Subcutaneous abdominal adipose tissue (tissue), 5 donors: ENCODE results near the gene GPR150.

Experiments
- H3K27ac ChIP-seq: one replicate; pipeline ENCODE4 v1.7.0; 2013; ENCODE audit warnings: low read depth, mild to moderate bottlenecking, inconsistent platforms, low read length, moderate library complexity
- H3K27me3 ChIP-seq, 5 donors: one replicate each; pipeline ENCODE4 v1.7.0; 2013; ENCODE audit warnings: low read length in 5 of 5, inconsistent platforms in 1 of 5; ENCODE audit not compliant: control insufficient read depth in 5 of 5, insufficient read depth in 4 of 5
- H3K36me3 ChIP-seq, 5 donors: one replicate each; pipeline ENCODE4 v1.7.0; 2013; ENCODE audit warnings: low read length in 5 of 5; ENCODE audit not compliant: control insufficient read depth in 5 of 5, insufficient read depth in 5 of 5
- H3K4me1 ChIP-seq, 5 donors: one replicate each; pipeline ENCODE4 v1.7.0; 2013; ENCODE audit warnings: low read length in 5 of 5, mild to moderate bottlenecking in 3 of 5, moderate library complexity in 1 of 5; ENCODE audit not compliant: control insufficient read depth in 5 of 5, insufficient read depth in 5 of 5
- H3K4me3 ChIP-seq, 5 donors: one replicate each; pipeline ENCODE4 v1.7.0; 2013; ENCODE audit warnings: low read length in 5 of 5, low read depth in 1 of 5
- H3K9ac ChIP-seq, 5 donors: one replicate each; pipeline ENCODE4 v1.7.0; 2013; ENCODE audit warnings: low read length in 5 of 5, mild to moderate bottlenecking in 4 of 5, moderate library complexity in 3 of 5
- H3K9me3 ChIP-seq, 5 donors: one replicate each; pipeline ENCODE4 v1.7.0; 2013; ENCODE audit warnings: low read length in 5 of 5; ENCODE audit not compliant: control insufficient read depth in 5 of 5
- donor health status: healthy.
- donor health status: healthy.
- donor health status: healthy.
- donor health status: healthy.
- donor health status: healthy.

Gene GPR150

GRCh38 chr5:95606419-95606818, 13.5 kb upstream of the GPR150 start:
- Histone ChIP-seq H3K27me3 (no peaks in the 10 kb centered on the region), H3K36me3 (peaks cover 0 to 3% (median under 1%) of the 10 kb centered on the region in 5 donors), H3K4me1 (no peaks in the 10 kb centered on the region), H3K9ac (no peak overlapping the region), H3K4me3 (no peak overlapping the region), H3K27ac (no peak overlapping the region), H3K9me3 (no peaks in the 10 kb centered on the region)

GRCh38 chr5:95609711-95610110, 10.2 kb upstream of the GPR150 start:
- H3K9me3 ChIP-seq: peaks cover 0 to 5% (median 3%) of the 10 kb centered on the region in 5 donors
- no peaks in the 10 kb centered on the region for H3K4me1 ChIP-seq
- no peak overlapping the region for H3K9ac ChIP-seq
- no peak overlapping the region for H3K27ac ChIP-seq
- no peaks in the 10 kb centered on the region for H3K27me3 ChIP-seq
- H3K36me3 ChIP-seq: no peaks in the 10 kb centered on the region
- H3K4me3 ChIP-seq: no peak overlapping the region

GRCh38 chr5:95610546-95610945, 9.3 kb upstream of the GPR150 start:
- H3K4me3 ChIP-seq: no peak overlapping the region
- peaks cover 0 to 5% (median 3%) of the 10 kb centered on the region in 5 donors for H3K9me3 ChIP-seq
- no peak overlapping the region for H3K9ac ChIP-seq
- H3K27ac ChIP-seq: no peak overlapping the region
- no peaks in the 10 kb centered on the region for H3K4me1 ChIP-seq
- no peaks in the 10 kb centered on the region for H3K27me3 ChIP-seq
- no peaks in the 10 kb centered on the region for H3K36me3 ChIP-seq

- no peaks in the 10 kb centered on the region for H3K36me3 ChIP-seq
- H3K27me3 ChIP-seq: no peaks in the 10 kb centered on the region
- H3K4me1 ChIP-seq: no peaks in the 10 kb centered on the region
- no peak overlapping the region for H3K9ac ChIP-seq
- H3K9me3 ChIP-seq: peaks cover 0 to 5% (median 3%) of the 10 kb centered on the region in 5 donors
- H3K4me3 ChIP-seq: no peak overlapping the region
- H3K27ac ChIP-seq: no peak overlapping the region
Observed at GRCh38 chr5:95611396-95611795, 8.5 kb upstream of the GPR150 start.

- no peak overlapping the region for H3K9ac ChIP-seq
- no peaks in the 10 kb centered on the region for H3K27me3 ChIP-seq
Observed at GRCh38 chr5:95613514-95613913, 6.4 kb upstream of the GPR150 start.

DNA sequence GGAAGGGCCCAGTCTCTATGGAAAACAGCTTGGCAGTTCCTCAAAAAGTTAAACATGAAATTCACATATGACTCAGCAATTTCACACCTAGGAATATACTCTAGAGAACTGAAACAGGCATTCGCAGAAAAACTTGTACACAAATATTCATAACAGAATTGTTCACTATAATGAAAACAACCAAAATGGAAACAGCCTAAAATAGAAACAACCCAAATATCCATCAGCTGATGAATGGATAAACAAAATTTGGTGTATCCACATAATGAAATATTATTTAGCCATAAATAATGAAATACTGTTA, 4.8 kb upstream of the GPR150 start:
- Histone ChIP-seq H3K27me3 (peaks cover 0 to 5% (median 3%) of the 10 kb centered on the region in 5 donors), H3K9me3 (peaks cover 0 to 5% (median 3%) of the 10 kb centered on the region in 5 donors), H3K4me1 (peaks cover 0 to 11% (median 9%) of the 10 kb centered on the region in 5 donors), H3K4me3 (no peak overlapping the region), H3K9ac (no peak overlapping the region), H3K27ac (no peak overlapping the region), H3K36me3 (no peaks in the 10 kb centered on the region)

More at GRCh38 chr5:95613514-95613913, 6.4 kb upstream of the GPR150 start:
- Histone ChIP-seq H3K9me3 (peaks cover 0 to 5% (median 3%) of the 10 kb centered on the region in 5 donors), H3K4me3 (no peak overlapping the region), H3K36me3 (no peaks in the 10 kb centered on the region), H3K27ac (no peak overlapping the region), H3K4me1 (no peaks in the 10 kb centered on the region)

GRCh38 chr5:95617057-95617456, 2.8 kb upstream of the GPR150 start:
- Histone ChIP-seq H3K27me3 (peaks cover 0 to 6% (median 3%) of the 10 kb centered on the region in 5 donors), H3K36me3 (no peaks in the 10 kb centered on the region), H3K9ac (no peak overlapping the region), H3K27ac (no peak overlapping the region), H3K4me3 (no peak overlapping the region), H3K4me1 (peaks cover 0 to 30% (median 21%) of the 10 kb centered on the region in 5 donors), H3K9me3 (peaks cover 0 to 5% (median 3%) of the 10 kb centered on the region in 5 donors)

DNA sequence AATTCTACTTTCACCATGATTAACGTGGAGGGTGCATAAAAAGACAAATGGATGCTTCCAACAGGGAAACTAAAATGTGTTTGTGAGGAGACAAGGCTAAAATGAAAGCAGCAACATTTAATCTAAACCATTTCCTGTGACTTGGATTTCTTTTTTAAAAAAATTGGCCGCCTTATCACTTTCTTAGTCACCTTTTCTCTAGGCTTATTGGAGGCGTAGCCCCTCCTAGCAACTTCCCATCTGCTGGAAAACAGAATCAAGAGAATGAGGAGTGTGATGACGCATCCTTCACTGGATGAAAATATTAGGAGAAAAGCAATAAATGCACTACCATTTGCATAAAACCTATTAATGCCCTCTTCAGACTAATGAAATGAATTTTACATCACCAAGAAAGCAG, 791 bp upstream of the GPR150 start:
- Histone ChIP-seq H3K9me3 (no peaks in the 10 kb centered on the region), H3K4me3 (peak overlapping the region in 1 of 5 donors; percentile 75), H3K36me3 (no peaks in the 10 kb centered on the region), H3K4me1 (peaks cover 0 to 40% (median 21%) of the 10 kb centered on the region in 5 donors), H3K9ac (no peak overlapping the region), H3K27ac (no peak overlapping the region), H3K27me3 (peaks cover 0 to 6% (median 3%) of the 10 kb centered on the region in 5 donors)

DNA sequence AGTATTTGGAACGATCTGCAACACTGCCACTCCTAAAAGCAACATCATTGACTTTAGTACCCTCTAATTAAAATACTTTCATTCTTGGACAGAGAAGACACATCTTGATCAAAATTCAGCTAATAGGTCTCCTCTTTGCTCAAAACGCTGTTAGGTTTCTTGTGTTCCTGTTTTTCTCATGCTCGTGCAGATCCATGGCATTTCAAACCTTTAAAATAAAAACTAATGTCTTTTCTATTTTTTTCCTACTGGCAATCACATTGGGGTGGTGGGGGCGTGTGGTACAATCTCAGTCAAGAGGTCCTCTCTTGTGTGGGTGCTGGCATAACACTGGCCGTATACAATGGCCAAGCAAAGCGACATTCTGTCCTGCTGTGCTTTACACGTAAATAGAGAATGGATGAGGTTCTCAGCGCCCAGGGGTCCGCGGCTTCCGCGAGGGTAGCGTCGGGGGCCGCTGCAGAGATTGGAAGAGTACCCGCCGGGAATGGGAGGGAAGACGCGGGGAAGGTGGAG, 315 bp upstream of the GPR150 start:
- Histone ChIP-seq H3K27me3 (peaks cover 0 to 6% (median 3%) of the 10 kb centered on the region in 5 donors), H3K4me1 (peaks cover 0 to 40% (median 21%) of the 10 kb centered on the region in 5 donors), H3K9me3 (no peaks in the 10 kb centered on the region), H3K9ac (peak overlapping the region in 3 of 5 donors; percentile 2 to 37 (median 21)), H3K36me3 (no peaks in the 10 kb centered on the region), H3K4me3 (peak overlapping the region; percentile 56 to 75 (median 68)), H3K27ac (no peak overlapping the region)

DNA sequence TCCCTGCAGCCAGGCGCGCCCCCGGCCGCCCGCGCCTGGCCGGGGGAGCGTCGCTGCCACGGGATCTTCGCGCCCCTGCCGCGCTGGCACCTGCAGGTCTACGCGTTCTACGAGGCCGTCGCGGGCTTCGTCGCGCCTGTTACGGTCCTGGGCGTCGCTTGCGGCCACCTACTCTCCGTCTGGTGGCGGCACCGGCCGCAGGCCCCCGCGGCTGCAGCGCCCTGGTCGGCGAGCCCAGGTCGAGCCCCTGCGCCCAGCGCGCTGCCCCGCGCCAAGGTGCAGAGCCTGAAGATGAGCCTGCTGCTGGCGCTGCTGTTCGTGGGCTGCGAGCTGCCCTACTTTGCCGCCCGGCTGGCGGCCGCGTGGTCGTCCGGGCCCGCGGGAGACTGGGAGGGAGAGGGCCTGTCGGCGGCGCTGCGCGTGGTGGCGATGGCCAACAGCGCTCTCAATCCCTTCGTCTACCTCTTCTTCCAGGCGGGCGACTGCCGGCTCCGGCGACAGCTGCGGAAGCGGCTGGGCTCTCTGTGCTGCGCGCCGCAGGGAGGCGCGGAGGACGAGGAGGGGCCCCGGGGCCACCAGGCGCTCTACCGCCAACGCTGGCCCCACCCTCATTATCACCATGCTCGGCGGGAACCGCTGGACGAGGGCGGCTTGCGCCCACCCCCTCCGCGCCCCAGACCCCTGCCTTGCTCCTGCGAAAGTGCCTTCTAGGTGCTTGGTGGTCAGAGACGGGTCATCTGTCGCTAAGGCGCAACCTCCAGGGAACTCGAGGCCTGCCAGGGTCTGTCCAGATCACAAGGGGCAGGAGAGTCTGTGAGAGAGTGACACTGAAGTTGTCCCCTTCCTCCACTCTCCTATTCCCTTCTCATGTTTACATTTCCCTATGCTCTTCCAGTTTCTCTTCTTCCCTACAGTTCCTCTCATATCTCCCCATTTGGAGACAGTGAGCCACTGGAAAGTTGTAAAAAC, 1.3 kb downstream of the GPR150 start:
- Histone ChIP-seq H3K4me3 (peak overlapping the region; percentile 17 to 75 (median 68)), H3K27ac (no peak overlapping the region), H3K9ac (peak overlapping the region in 1 of 5 donors; percentile 13), H3K36me3 (no peaks in the 10 kb centered on the region), H3K27me3 (peaks cover 0 to 6% (median 3%) of the 10 kb centered on the region in 5 donors), H3K9me3 (no peaks in the 10 kb centered on the region), H3K4me1 (peaks cover 0 to 40% (median 21%) of the 10 kb centered on the region in 5 donors)
